HepG2 (cell line): Measurements from ENCODE around the gene CHKA. TPM values are rescaled to one million over a fixed set of nuclear protein-coding genes. Genes with fewer than 3 reads are reported as not detected.
A peak's percentile ranks its signal among the peaks of the same experiment; 100 is the strongest.

Source experiments
- ARID3A ChIP-seq: IDR thresholded peaks from 2 replicates; pipeline ENCODE4 v1.6.1; 2012; ENCODE audit warnings: low read depth, low read length, improper control_type of control experiment
- CHD4 ChIP-seq: fragments of 200-600 bp; sonication (generic); IDR thresholded peaks from 2 replicates; pipeline ENCODE4 v1.7.0; 2017; ENCODE audit warnings: mild to moderate bottlenecking, low read length, borderline replicate concordance
- FOSL1 ChIP-seq: sonication (generic); formaldehyde crosslinking; IDR thresholded peaks from 2 replicates; pipeline ENCODE4 v1.9.0; 2021; ENCODE audit warnings: missing genetic modification reagents, borderline replicate concordance
- HINFP ChIP-seq: sonication (generic); formaldehyde crosslinking; IDR thresholded peaks from 2 replicates; pipeline ENCODE4 v1.4.0; 2020; ENCODE audit warnings: low read depth, mild to moderate bottlenecking, missing genetic modification reagents
- IRF9 ChIP-seq: sonication (generic); formaldehyde crosslinking; IDR thresholded peaks from 2 replicates; pipeline ENCODE4 v1.8.0; 2022; ENCODE audit warnings: missing genetic modification reagents, mild to moderate bottlenecking, borderline replicate concordance
- MAFF ChIP-seq: IDR thresholded peaks from 2 replicates; pipeline ENCODE4 v1.6.1; 2011; ENCODE audit warnings: low read depth, low read length, improper control_type of control experiment
- NFYB ChIP-seq: sonication (generic); formaldehyde crosslinking; IDR thresholded peaks from 2 replicates; pipeline ENCODE4 v1.4.0; 2020; ENCODE audit warnings: missing genetic modification reagents
- PAF1 ChIP-seq: IDR thresholded peaks from 2 replicates; pipeline ENCODE4 v1.6.1; 2016; ENCODE audit warnings: missing genetic modification reagents, missing compliant biosample characterization
- PLSCR1 ChIP-seq: sonication (generic); formaldehyde crosslinking; IDR thresholded peaks from 2 replicates; pipeline ENCODE4 v1.5.0; 2020; ENCODE audit warnings: missing genetic modification reagents, mild to moderate bottlenecking, borderline replicate concordance
- SOX13 ChIP-seq, 3 experiments: fragments of 450-650 bp in 1 of 3; sonication (generic) in 1 of 3; formaldehyde crosslinking in 1 of 3; IDR thresholded peaks in 2 of 3; conservative IDR thresholded peaks in 1 of 3; 2 replicates each; pipeline versions ENCODE4 v1.5.0 to v1.6.1; 2016 to 2020; ENCODE audit warnings: antibody characterized with exemption in 1 of 3, mild to moderate bottlenecking in 1 of 3, missing compliant biosample characterization in 1 of 3, missing genetic modification reagents in 1 of 3, moderate library complexity in 1 of 3
- STAG1 ChIP-seq: sonication (generic); formaldehyde crosslinking; IDR thresholded peaks from 2 replicates; pipeline ENCODE4 v1.4.0; 2020; ENCODE audit warnings: missing genetic modification reagents
- ZBTB10 ChIP-seq: sonication (generic); formaldehyde crosslinking; IDR thresholded peaks from 2 replicates; pipeline ENCODE4 v1.4.0; 2020; ENCODE audit warnings: missing genetic modification reagents, borderline replicate concordance
- ZNF646 ChIP-seq: sonication (generic); formaldehyde crosslinking; IDR thresholded peaks from 2 replicates; pipeline ENCODE4 v1.9.0; 2021; ENCODE audit warnings: mild to moderate bottlenecking, missing genetic modification reagents
- polyA plus RNA-seq, 8 experiments: library from polyadenylated mRNA; depleted of rRNA in 3 of 8; stranded (reverse) in 7 of 8; unstranded in 1 of 8; fragments of >200 nt; fragmentation: Illumina TruSeq in 4 of 8; extraction: Trizol in 4 of 8; gene quantifications; 2 replicates each; pipeline versions ENCODE4 v1.2.1 to v1.2.3, GENCODE V29; 2011 to 2016; ENCODE audit warnings: low read depth in 4 of 8, missing spikeins in 1 of 8, mixed read lengths in 1 of 8; ENCODE audit not compliant: insufficient read depth in 1 of 8
- total RNA-seq, 5 experiments: library from RNA; depleted of rRNA; stranded (reverse); fragments of >200 nt; fragmentation: Illumina TruSeq; extraction: Trizol; gene quantifications; 2 replicates each; pipeline ENCODE4 v1.2.3, GENCODE V29; 2016; ENCODE audit warnings: low read depth in 1 of 5

Gene CHKA
- total and polyA plus RNA-seq, 2 of the 13 experiments (the other 11 are each of a cell fraction or from before 2014, with no cell fraction given): 71.6 to 92.7 TPM

GRCh38 chr11:68038226-68038717 lies 82.9 kb downstream of the CHKA start (continued):
- TF ChIP-seq ZNF646 (no peak), ZBTB10 (CRISPR knock-in tag) (peak; percentile 94), IRF9 (CRISPR knock-in tag) (peak; percentile 66), MAFF (no peak), PAF1 (CRISPR knock-in tag) (no peak), SOX13 (IDR thresholded peaks at IDR 0.05) (peak; percentile 32; the same call in 1 of the 2 replicates), SOX13 (CRISPR knock-in tag; conservative IDR thresholded peaks at IDR 0.05 in 1 of 2, IDR thresholded peaks at IDR 0.05 in 1 of 2) (peak in 1 of 2 experiments; percentile 87; a peak in 2 of 4 replicates), CHD4 (no peak), NFYB (CRISPR knock-in tag) (no peak; the same call in 1 of the 2 replicates), HINFP (peak; percentile 83; the same call in 1 of the 2 replicates), FOSL1 (CRISPR knock-in tag) (0 out of 2 replicates have a peak, but pooled peaks have one; percentile 14), PLSCR1 (CRISPR knock-in tag) (no peak), STAG1 (peak; percentile 38), ARID3A (no peak)
